Ishikawa (cell line): Measurements from ENCODE around the gene DNAJC27.

Experiments
- TAF1 ChIP-seq: IDR thresholded peaks from 2 replicates; pipeline ENCODE4 v1.6.1; 2012; ENCODE audit warnings: low read depth, mild to moderate bottlenecking
- TF ChIP-seq, protein P1 (sequence below): IDR thresholded peaks from 2 replicates; pipeline ENCODE4 v1.6.1; 2012; ENCODE audit warnings: low read depth, mild to moderate bottlenecking

DNA sequence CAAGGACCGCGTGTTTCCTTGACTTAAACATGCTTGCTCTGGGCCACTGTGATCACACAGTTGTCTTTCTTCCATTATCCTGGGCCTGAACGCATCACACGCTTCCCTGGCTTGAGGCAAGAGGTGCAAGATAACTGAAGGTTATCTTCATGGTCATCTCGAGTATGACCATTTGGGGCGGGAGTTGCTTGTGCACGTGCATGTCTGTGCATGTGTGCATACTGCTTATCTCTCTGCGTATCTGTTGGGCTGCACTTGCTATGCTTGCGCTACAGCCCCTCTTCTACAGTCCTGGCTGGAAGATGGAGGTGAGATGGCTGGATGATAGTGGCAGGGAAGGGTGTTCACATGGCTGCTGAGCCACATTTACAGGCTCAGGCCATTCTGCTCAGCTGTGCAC lies 42.9 kb upstream of the DNAJC27 start:
- TF ChIP-seq, protein P1, sequence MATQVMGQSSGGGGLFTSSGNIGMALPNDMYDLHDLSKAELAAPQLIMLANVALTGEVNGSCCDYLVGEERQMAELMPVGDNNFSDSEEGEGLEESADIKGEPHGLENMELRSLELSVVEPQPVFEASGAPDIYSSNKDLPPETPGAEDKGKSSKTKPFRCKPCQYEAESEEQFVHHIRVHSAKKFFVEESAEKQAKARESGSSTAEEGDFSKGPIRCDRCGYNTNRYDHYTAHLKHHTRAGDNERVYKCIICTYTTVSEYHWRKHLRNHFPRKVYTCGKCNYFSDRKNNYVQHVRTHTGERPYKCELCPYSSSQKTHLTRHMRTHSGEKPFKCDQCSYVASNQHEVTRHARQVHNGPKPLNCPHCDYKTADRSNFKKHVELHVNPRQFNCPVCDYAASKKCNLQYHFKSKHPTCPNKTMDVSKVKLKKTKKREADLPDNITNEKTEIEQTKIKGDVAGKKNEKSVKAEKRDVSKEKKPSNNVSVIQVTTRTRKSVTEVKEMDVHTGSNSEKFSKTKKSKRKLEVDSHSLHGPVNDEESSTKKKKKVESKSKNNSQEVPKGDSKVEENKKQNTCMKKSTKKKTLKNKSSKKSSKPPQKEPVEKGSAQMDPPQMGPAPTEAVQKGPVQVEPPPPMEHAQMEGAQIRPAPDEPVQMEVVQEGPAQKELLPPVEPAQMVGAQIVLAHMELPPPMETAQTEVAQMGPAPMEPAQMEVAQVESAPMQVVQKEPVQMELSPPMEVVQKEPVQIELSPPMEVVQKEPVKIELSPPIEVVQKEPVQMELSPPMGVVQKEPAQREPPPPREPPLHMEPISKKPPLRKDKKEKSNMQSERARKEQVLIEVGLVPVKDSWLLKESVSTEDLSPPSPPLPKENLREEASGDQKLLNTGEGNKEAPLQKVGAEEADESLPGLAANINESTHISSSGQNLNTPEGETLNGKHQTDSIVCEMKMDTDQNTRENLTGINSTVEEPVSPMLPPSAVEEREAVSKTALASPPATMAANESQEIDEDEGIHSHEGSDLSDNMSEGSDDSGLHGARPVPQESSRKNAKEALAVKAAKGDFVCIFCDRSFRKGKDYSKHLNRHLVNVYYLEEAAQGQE, result no peak
- no peak for TF ChIP-seq TAF1
